PFSK-1 (cell line): Measurements from ENCODE around the gene GRWD1.

Experiments used
- POLR2AphosphoS5 ChIP-seq: IDR thresholded peaks from 2 replicates; pipeline ENCODE4 v1.6.1; 2012; ENCODE audit warnings: low read depth, mild to moderate bottlenecking, control low read depth, low read length, moderate library complexity
- REST ChIP-seq, 2 experiments: IDR thresholded peaks; 2 replicates each; pipeline versions ENCODE4 v1.6.1 to v1.8.0; 2011 to 2012; ENCODE audit warnings: low read depth in 2 of 2, low read length in 2 of 2, control low read depth in 1 of 2, inconsistent platforms in 1 of 2, mild to moderate bottlenecking in 1 of 2, moderate library complexity in 1 of 2; ENCODE audit not compliant: insufficient read depth in 1 of 2
- TAF1 ChIP-seq: IDR thresholded peaks from 2 replicates; pipeline ENCODE4 v1.6.1; 2012; ENCODE audit warnings: low read length, control low read depth, borderline replicate concordance; ENCODE audit not compliant: insufficient read depth

- TF ChIP-seq REST (IDR thresholded peaks at IDR 0.05; ENCODE audit: insufficient read depth in 1 of 2, low read depth in 2 of 2, low read length in 2 of 2) (no peak), POLR2AphosphoS5 (no peak), TAF1 (no peak)
Observed at GRCh38 chr19:48436586-48436985, 9.2 kb upstream of the GRWD1 start.
